Measurements from ENCODE around the gene MAZ.

DNA sequence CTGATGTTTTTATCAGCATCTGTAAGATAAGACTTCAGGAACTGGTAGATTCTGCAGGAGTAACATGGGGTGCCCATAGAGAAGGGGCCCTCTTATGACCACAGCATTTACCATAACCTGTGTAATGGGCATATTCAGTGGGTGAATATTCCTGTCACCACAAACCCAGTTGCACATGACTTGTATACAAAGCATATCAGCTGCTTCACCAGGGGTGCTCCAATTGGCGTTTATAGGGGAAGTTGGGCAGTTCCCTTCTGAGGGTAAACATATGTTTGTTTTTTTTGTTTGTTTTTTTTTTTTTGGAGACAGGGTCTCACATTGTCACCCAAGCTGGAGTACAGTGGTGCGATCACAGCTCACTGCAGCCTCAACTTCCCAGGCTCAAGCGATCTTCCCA, 39.8 kb upstream of the MAZ start:
- TF ChIP-seq EZH2phosphoT487 (conservative IDR thresholded peaks at IDR 0.05; ENCODE audit: low read length) = no peak
- TF ChIP-seq, protein P1, sequence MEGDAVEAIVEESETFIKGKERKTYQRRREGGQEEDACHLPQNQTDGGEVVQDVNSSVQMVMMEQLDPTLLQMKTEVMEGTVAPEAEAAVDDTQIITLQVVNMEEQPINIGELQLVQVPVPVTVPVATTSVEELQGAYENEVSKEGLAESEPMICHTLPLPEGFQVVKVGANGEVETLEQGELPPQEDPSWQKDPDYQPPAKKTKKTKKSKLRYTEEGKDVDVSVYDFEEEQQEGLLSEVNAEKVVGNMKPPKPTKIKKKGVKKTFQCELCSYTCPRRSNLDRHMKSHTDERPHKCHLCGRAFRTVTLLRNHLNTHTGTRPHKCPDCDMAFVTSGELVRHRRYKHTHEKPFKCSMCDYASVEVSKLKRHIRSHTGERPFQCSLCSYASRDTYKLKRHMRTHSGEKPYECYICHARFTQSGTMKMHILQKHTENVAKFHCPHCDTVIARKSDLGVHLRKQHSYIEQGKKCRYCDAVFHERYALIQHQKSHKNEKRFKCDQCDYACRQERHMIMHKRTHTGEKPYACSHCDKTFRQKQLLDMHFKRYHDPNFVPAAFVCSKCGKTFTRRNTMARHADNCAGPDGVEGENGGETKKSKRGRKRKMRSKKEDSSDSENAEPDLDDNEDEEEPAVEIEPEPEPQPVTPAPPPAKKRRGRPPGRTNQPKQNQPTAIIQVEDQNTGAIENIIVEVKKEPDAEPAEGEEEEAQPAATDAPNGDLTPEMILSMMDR (IDR thresholded peaks at IDR 0.05; ENCODE audit: insufficient read depth, low read length, poor library complexity, severe bottlenecking) = no peak

Measured in SU-DHL-6 (cell line).